Uterus (tissue), 4 donors: ENCODE measurements around the gene USP32. TPM values are rescaled to one million over a fixed set of nuclear protein-coding genes. Genes with fewer than 3 reads are reported as not detected.

Source experiments
- DNase-seq, 2 donors: peaks; one replicate each; pipeline ENCODE4 v3.0.0-alpha.2; 2019 to 2020
- H3K27ac ChIP-seq, 2 donors: fragments of 200-600 bp; sonication (generic); 1 replicate in 1 of 2; 2 replicates in 1 of 2; pipeline ENCODE4 v1.5.1; 2016 to 2018
- H3K27me3 ChIP-seq, 2 donors: fragments of 200-600 bp; sonication (generic); one replicate each; pipeline ENCODE4 v1.5.1; 2018 to 2019; ENCODE audit warnings: control low read depth in 1 of 2
- H3K36me3 ChIP-seq, 2 donors: fragments of 200-600 bp; sonication (generic); one replicate each; pipeline ENCODE4 v1.5.1; 2019; ENCODE audit warnings: control low read depth in 1 of 2
- H3K4me1 ChIP-seq, 2 donors: fragments of 200-600 bp; sonication (generic); one replicate each; pipeline ENCODE4 v1.5.1; 2018 to 2019; ENCODE audit warnings: control low read depth in 1 of 2
- H3K4me3 ChIP-seq, 2 donors: fragments of 200-600 bp; sonication (generic); 1 replicate in 1 of 2; 2 replicates in 1 of 2; pipeline ENCODE4 v1.5.1; 2018 to 2019; ENCODE audit warnings: mild to moderate bottlenecking in 1 of 2
- H3K9me3 ChIP-seq, 2 donors: fragments of 200-600 bp; sonication (generic); one replicate each; pipeline ENCODE4 v1.5.1; 2019; ENCODE audit warnings: control low read depth in 1 of 2
- POLR2A ChIP-seq, 2 donors: fragments of 450-650 bp; IDR thresholded peaks; one replicate each; pipeline ENCODE4 v1.6.1; 2016; ENCODE audit warnings: antibody characterized with exemption in 2 of 2, mild to moderate bottlenecking in 1 of 2, moderate library complexity in 1 of 2
- intact Hi-C: fragments of 100-400 bp; cut with DNase I; formaldehyde crosslinking; loops from one replicate; pipeline ENCODE4 v1.15.1; 2023; ENCODE audit warnings: low total_unique reads
- small RNA-seq: library from RNA; depleted of rRNA; stranded (forward); fragments of <200 nt; gene quantifications from one replicate; pipeline ENCODE3, GENCODE V24; 2016
- total RNA-seq, 4 donors: library from RNA; depleted of rRNA in 3 of 4; stranded (reverse); fragments of >200 nt in 3 of 4; gene quantifications; one replicate each; pipeline versions ENCODE4 v1.1.0 to v1.2.4, GENCODE V29; 2014 to 2023
- TF ChIP-seq, protein P1 (sequence below), 4 experiments: fragments of 200-600 bp in 2 of 4; fragments of 450-650 bp in 2 of 4; sonication (generic) in 2 of 4; IDR thresholded peaks; one replicate each; pipeline ENCODE4 v1.5.1; 2016 to 2019; ENCODE audit warnings: antibody characterized with exemption in 4 of 4, mild to moderate bottlenecking in 2 of 4, moderate library complexity in 1 of 4
- donor health status: DM: yes; HTN: yes; CAD: no.

The USP32 gene
- total RNA-seq, 4 donors from 2014 or later = 28.4 to 54.1 (median 43.1) TPM

DNA sequence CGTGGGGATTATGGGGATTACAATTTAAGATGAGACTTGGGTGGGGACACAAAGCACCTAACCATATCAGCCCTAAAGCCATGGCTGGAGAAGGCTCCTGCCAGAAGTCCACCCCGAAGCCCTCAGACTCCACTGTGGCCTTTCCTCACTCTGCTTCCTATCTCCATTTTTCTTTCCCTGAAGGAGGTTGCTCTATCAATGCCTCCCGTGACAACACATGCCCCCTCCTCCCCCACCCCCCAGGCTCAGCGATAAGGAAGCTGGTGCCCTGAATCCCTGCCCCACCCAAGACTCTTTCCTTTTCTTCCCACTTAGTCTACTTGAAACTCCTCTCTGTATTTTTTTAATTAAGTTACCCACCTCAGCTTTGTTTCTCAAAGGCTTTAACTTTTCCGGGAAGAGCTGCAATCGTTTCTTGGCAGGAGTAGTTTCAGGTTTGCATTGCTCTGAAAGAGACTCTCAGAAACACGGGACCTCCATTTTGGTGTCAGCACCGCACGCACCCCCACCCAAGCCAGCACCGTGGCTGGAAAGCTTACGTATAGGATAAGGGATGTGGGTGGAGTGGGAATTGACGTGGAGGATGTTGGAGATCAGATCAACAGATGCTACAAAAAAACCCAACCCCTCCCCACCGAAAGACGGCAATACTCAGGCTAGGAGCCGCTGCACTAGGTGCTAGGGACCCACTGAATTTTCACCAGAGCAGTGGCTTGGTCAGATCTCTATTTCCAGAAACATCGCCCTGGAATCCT is 257.4 kb downstream of the USP32 start:
- Histone ChIP-seq H3K36me3 (no peaks in the 10 kb centered on the region), H3K27me3 (peaks cover 7 to 10% of the 10 kb centered on the region in 2 donors), H3K9me3 (no peaks in the 10 kb centered on the region), H3K4me1 (no peaks in the 10 kb centered on the region), H3K4me3 (peak overlapping the region; percentile 51 to 60), H3K27ac (peak overlapping the region; percentile 62 to 73)
- no peak for DNase-seq
- intact Hi-C loops = no loop called here
- TF ChIP-seq POLR2A (IDR thresholded peaks at IDR 0.05) = no peak
- TF ChIP-seq, protein P1, sequence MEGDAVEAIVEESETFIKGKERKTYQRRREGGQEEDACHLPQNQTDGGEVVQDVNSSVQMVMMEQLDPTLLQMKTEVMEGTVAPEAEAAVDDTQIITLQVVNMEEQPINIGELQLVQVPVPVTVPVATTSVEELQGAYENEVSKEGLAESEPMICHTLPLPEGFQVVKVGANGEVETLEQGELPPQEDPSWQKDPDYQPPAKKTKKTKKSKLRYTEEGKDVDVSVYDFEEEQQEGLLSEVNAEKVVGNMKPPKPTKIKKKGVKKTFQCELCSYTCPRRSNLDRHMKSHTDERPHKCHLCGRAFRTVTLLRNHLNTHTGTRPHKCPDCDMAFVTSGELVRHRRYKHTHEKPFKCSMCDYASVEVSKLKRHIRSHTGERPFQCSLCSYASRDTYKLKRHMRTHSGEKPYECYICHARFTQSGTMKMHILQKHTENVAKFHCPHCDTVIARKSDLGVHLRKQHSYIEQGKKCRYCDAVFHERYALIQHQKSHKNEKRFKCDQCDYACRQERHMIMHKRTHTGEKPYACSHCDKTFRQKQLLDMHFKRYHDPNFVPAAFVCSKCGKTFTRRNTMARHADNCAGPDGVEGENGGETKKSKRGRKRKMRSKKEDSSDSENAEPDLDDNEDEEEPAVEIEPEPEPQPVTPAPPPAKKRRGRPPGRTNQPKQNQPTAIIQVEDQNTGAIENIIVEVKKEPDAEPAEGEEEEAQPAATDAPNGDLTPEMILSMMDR (IDR thresholded peaks at IDR 0.05) = no peak

DNA sequence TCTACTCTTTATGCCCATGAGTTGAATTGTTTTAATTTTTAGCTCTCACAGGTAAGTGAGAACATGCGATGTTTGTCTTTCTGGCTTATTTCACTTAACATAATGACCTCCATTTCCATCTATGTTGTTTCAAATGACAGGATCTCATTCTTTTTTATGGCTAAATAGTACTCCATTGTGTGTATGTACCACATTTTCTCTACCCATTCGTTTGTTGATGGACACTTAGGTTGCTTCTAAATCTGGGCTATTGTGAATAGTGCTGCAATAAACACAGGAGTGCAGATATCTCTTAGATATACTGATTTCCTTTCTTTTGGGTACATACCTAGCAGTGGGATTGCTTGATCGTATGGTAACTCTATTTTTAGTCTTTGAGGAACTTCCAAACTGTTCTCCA is 261.5 kb downstream of the USP32 start:
- Histone ChIP-seq H3K36me3 (no peaks in the 10 kb centered on the region), H3K4me1 (no peaks in the 10 kb centered on the region)

DNA sequence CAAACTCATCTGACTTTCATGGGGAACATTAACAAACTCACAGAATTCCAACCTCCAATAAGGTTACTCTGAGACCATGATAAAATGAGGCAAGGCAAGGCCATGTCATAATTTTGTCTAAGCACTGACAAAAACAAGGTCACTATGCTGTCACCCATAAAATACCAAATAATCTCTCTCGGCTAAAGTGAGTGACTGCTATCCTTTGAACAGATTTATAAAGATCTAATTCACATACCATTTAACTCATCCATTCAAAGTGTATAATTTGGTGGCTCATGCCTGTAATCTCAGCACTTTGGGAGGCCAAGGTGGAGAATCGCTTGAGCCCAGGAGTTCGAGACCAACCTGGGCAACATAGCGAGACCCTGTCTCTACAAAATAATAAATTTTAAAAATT is 262.8 kb downstream of the USP32 start:
- H3K4me3 ChIP-seq = no peak overlapping the region
- intact Hi-C loops = no loop called here
- DNase-seq = no peak
- no peak overlapping the region for H3K27ac ChIP-seq
- H3K36me3 ChIP-seq = no peaks in the 10 kb centered on the region
- TF ChIP-seq, protein P1 (IDR thresholded peaks at IDR 0.05) = no peak
- no peaks in the 10 kb centered on the region for H3K9me3 ChIP-seq
- no peaks in the 10 kb centered on the region for H3K4me1 ChIP-seq
- no peaks in the 10 kb centered on the region for H3K27me3 ChIP-seq

More for the DNA sequence above, 261.5 kb downstream of the USP32 start:
- H3K4me3 ChIP-seq = no peak overlapping the region
- no peaks in the 10 kb centered on the region for H3K27me3 ChIP-seq
- H3K27ac ChIP-seq = no peak overlapping the region
- intact Hi-C loops = no loop called here
- no peak for DNase-seq
- TF ChIP-seq, protein P1 (IDR thresholded peaks at IDR 0.05) = no peak
- no peak for TF ChIP-seq POLR2A (IDR thresholded peaks at IDR 0.05)
- H3K9me3 ChIP-seq = no peaks in the 10 kb centered on the region

Small RNAs within 50 kb of the gene (small RNA-seq; reads per million reads assigned to genes)
- 60.5 reads per million, percentile 93 among the genes with 10 or more reads in this experiment for gene SCARNA20

Other genes starting within 250 kb of the USP32 start
- gene CA4, start 242.2 kb downstream of the USP32 start, total RNA-seq = 10 to 100 TPM in 2 of 4 donors, 1 to 10 TPM in 2; 2.6 to 22.5 (median 11.0) TPM
- gene CHCT1, start 30.4 kb upstream of the USP32 start, total RNA-seq = not detected
- gene APPBP2, start 134.1 kb upstream of the USP32 start, total RNA-seq = 100 to 1,000 TPM in 1 of 4 donors, 10 to 100 TPM in 3; 13.8 to 103 (median 36.2) TPM
- 10 to 100 TPM; 17.2 to 26.1 (median 20.2) TPM for gene PPM1D, start 208.1 kb upstream of the USP32 start, total RNA-seq